HepG2 (cell line): ENCODE results near the gene TRAPPC10. TPM values are rescaled to one million over a fixed set of nuclear protein-coding genes. Genes with fewer than 3 reads are reported as not detected.

Experiments used
- ATRX ChIP-seq: sonication (generic); formaldehyde crosslinking; IDR thresholded peaks from 2 replicates; pipeline ENCODE4 v1.4.0; 2020; ENCODE audit warnings: missing genetic modification reagents, borderline replicate concordance
- KDM5B ChIP-seq: sonication (generic); formaldehyde crosslinking; IDR thresholded peaks from 2 replicates; pipeline ENCODE4 v1.4.0; 2020; ENCODE audit warnings: missing genetic modification reagents, mild to moderate bottlenecking, borderline replicate concordance
- MAFF ChIP-seq: IDR thresholded peaks from 2 replicates; pipeline ENCODE4 v1.6.1; 2011; ENCODE audit warnings: low read depth, low read length, improper control_type of control experiment
- MAFK ChIP-seq, 2 experiments: IDR thresholded peaks in 1 of 2; conservative IDR thresholded peaks in 1 of 2; 2 replicates each; pipeline ENCODE4 v1.6.1; 2011; ENCODE audit warnings: improper control_type of control experiment in 2 of 2, low read length in 2 of 2
- MED1 ChIP-seq: sonication (generic); formaldehyde crosslinking; IDR thresholded peaks from 2 replicates; pipeline ENCODE4 v1.4.0; 2020; ENCODE audit warnings: missing genetic modification reagents
- MIER2 ChIP-seq: IDR thresholded peaks from 2 replicates; pipeline ENCODE4 v1.6.1; 2016; ENCODE audit warnings: missing biosample characterization, missing genetic modification reagents
- NR1H2 ChIP-seq: sonication (generic); formaldehyde crosslinking; IDR thresholded peaks from 2 replicates; pipeline ENCODE4 v1.8.1; 2022; ENCODE audit warnings: low read depth, missing genetic modification reagents, borderline replicate concordance
- SMARCE1 ChIP-seq: fragments of 450-650 bp; IDR thresholded peaks from 2 replicates; pipeline ENCODE4 v1.6.1; 2017; ENCODE audit warnings: borderline replicate concordance
- SMYD3 ChIP-seq: sonication (generic); formaldehyde crosslinking; IDR thresholded peaks from 2 replicates; pipeline ENCODE4 v1.8.1; 2023; ENCODE audit warnings: mild to moderate bottlenecking, missing genetic modification reagents
- TCF7L2 ChIP-seq: IDR thresholded peaks from 2 replicates; pipeline ENCODE4 v1.6.1; 2011; ENCODE audit warnings: mild to moderate bottlenecking, low read depth, low read length, moderate library complexity
- YEATS4 ChIP-seq: sonication (generic); formaldehyde crosslinking; IDR thresholded peaks from 2 replicates; pipeline ENCODE4 v1.4.0; 2020; ENCODE audit warnings: missing genetic modification reagents, borderline replicate concordance
- ZFP41 ChIP-seq: sonication (generic); formaldehyde crosslinking; IDR thresholded peaks from 2 replicates; pipeline ENCODE4 v1.4.0; 2020; ENCODE audit warnings: mild to moderate bottlenecking, missing genetic modification reagents, borderline replicate concordance
- ZNF33A ChIP-seq: sonication (generic); formaldehyde crosslinking; IDR thresholded peaks from 2 replicates; pipeline ENCODE4 v1.5.1; 2020; ENCODE audit warnings: missing genetic modification reagents, mild to moderate bottlenecking, moderate library complexity, borderline replicate concordance
- ZNF549 ChIP-seq: sonication (generic); formaldehyde crosslinking; IDR thresholded peaks from 2 replicates; pipeline ENCODE4 v1.5.0; 2020; ENCODE audit warnings: missing genetic modification reagents
- ZNF879 ChIP-seq: sonication (generic); formaldehyde crosslinking; IDR thresholded peaks from 2 replicates; pipeline ENCODE4 v1.8.1; 2023; ENCODE audit warnings: missing genetic modification reagents
- ZNF883 ChIP-seq: sonication (generic); formaldehyde crosslinking; IDR thresholded peaks from 2 replicates; pipeline ENCODE4 v1.5.1; 2020; ENCODE audit warnings: mild to moderate bottlenecking, missing genetic modification reagents; ENCODE audit errors: not compliant biosample characterization
- ZSCAN29 ChIP-seq: sonication (generic); formaldehyde crosslinking; conservative IDR thresholded peaks from 2 replicates; pipeline ENCODE4 v1.4.0; 2020; ENCODE audit warnings: mild to moderate bottlenecking, missing genetic modification reagents
- polyA plus RNA-seq, 8 experiments: library from polyadenylated mRNA; depleted of rRNA in 3 of 8; stranded (reverse) in 7 of 8; unstranded in 1 of 8; fragments of >200 nt; fragmentation: Illumina TruSeq in 4 of 8; extraction: Trizol in 4 of 8; gene quantifications; 2 replicates each; pipeline versions ENCODE4 v1.2.1 to v1.2.3, GENCODE V29; 2011 to 2016; ENCODE audit warnings: low read depth in 4 of 8, missing spikeins in 1 of 8, mixed read lengths in 1 of 8; ENCODE audit not compliant: insufficient read depth in 1 of 8
- total RNA-seq, 5 experiments: library from RNA; depleted of rRNA; stranded (reverse); fragments of >200 nt; fragmentation: Illumina TruSeq; extraction: Trizol; gene quantifications; 2 replicates each; pipeline ENCODE4 v1.2.3, GENCODE V29; 2016; ENCODE audit warnings: low read depth in 1 of 5
- TF ChIP-seq, protein P1 (sequence below): sonication (generic); formaldehyde crosslinking; IDR thresholded peaks from 2 replicates; pipeline ENCODE4 v1.4.0; 2020; ENCODE audit warnings: missing genetic modification reagents
- TF ChIP-seq, protein P2 (sequence below): sonication (generic); formaldehyde crosslinking; IDR thresholded peaks from 2 replicates; pipeline ENCODE4 v1.9.0; 2021; ENCODE audit warnings: missing genetic modification reagents, mild to moderate bottlenecking, borderline replicate concordance
- TF ChIP-seq, protein P3 (sequence below): sonication (generic); formaldehyde crosslinking; IDR thresholded peaks from 2 replicates; pipeline ENCODE4 v1.5.0; 2020; ENCODE audit warnings: missing genetic modification reagents
- TF ChIP-seq, protein P4 (sequence below): sonication (generic); formaldehyde crosslinking; IDR thresholded peaks from 2 replicates; pipeline ENCODE4 v1.5.1; 2020; ENCODE audit warnings: mild to moderate bottlenecking, missing genetic modification reagents, moderate library complexity
- TF ChIP-seq, protein P5 (sequence below): sonication (generic); formaldehyde crosslinking; IDR thresholded peaks from 2 replicates; pipeline ENCODE4 v1.8.0; 2022; ENCODE audit warnings: missing genetic modification reagents, mild to moderate bottlenecking, borderline replicate concordance

TRAPPC10 gene
- total and polyA plus RNA-seq, 2 of the 13 experiments (the other 11 are each of a cell fraction or from before 2014, with no cell fraction given): 10.6 to 16.5 TPM

DNA sequence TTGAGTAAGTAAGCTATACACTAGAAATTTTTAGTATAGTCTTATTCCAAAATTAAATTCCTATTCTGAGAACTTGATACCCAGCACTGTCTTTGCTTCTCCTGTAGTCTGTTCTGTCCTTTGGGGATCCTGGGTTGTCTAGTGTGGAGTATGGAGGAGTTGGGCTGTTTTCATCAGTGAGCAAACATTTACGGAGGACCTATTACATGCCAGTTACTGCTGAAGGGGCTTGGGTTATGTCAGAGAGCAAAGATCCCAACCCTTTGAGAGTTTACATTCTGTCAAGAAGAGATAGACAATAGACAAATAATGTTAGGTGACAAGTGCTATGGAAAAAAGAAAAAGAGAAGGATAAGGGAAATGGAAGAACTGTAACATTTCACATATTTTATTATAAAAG, 9.0 kb downstream of the TRAPPC10 start (continued):
- TF ChIP-seq, protein P1, sequence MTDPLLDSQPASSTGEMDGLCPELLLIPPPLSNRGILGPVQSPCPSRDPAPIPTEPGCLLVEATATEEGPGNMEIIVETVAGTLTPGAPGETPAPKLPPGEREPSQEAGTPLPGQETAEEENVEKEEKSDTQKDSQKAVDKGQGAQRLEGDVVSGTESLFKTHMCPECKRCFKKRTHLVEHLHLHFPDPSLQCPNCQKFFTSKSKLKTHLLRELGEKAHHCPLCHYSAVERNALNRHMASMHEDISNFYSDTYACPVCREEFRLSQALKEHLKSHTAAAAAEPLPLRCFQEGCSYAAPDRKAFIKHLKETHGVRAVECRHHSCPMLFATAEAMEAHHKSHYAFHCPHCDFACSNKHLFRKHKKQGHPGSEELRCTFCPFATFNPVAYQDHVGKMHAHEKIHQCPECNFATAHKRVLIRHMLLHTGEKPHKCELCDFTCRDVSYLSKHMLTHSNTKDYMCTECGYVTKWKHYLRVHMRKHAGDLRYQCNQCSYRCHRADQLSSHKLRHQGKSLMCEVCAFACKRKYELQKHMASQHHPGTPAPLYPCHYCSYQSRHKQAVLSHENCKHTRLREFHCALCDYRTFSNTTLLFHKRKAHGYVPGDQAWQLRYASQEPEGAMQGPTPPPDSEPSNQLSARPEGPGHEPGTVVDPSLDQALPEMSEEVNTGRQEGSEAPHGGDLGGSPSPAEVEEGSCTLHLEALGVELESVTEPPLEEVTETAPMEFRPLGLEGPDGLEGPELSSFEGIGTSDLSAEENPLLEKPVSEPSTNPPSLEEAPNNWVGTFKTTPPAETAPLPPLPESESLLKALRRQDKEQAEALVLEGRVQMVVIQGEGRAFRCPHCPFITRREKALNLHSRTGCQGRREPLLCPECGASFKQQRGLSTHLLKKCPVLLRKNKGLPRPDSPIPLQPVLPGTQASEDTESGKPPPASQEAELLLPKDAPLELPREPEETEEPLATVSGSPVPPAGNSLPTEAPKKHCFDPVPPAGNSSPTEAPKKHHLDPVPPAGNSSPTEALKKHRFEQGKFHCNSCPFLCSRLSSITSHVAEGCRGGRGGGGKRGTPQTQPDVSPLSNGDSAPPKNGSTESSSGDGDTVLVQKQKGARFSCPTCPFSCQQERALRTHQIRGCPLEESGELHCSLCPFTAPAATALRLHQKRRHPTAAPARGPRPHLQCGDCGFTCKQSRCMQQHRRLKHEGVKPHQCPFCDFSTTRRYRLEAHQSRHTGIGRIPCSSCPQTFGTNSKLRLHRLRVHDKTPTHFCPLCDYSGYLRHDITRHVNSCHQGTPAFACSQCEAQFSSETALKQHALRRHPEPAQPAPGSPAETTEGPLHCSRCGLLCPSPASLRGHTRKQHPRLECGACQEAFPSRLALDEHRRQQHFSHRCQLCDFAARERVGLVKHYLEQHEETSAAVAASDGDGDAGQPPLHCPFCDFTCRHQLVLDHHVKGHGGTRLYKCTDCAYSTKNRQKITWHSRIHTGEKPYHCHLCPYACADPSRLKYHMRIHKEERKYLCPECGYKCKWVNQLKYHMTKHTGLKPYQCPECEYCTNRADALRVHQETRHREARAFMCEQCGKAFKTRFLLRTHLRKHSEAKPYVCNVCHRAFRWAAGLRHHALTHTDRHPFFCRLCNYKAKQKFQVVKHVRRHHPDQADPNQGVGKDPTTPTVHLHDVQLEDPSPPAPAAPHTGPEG (CRISPR knock-in tag): no peak
- TF ChIP-seq KDM5B (CRISPR knock-in tag): no peak
- no peak for TF ChIP-seq ZNF33A (CRISPR knock-in tag)
- TF ChIP-seq SMARCE1: no peak
- no peak for TF ChIP-seq MAFF
- TF ChIP-seq, protein P2, sequence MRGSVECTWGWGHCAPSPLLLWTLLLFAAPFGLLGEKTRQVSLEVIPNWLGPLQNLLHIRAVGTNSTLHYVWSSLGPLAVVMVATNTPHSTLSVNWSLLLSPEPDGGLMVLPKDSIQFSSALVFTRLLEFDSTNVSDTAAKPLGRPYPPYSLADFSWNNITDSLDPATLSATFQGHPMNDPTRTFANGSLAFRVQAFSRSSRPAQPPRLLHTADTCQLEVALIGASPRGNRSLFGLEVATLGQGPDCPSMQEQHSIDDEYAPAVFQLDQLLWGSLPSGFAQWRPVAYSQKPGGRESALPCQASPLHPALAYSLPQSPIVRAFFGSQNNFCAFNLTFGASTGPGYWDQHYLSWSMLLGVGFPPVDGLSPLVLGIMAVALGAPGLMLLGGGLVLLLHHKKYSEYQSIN (CRISPR knock-in tag): no peak
- TF ChIP-seq, protein P3, sequence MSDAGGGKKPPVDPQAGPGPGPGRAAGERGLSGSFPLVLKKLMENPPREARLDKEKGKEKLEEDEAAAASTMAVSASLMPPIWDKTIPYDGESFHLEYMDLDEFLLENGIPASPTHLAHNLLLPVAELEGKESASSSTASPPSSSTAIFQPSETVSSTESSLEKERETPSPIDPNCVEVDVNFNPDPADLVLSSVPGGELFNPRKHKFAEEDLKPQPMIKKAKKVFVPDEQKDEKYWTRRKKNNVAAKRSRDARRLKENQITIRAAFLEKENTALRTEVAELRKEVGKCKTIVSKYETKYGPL (CRISPR knock-in tag): no peak
- no peak for TF ChIP-seq TCF7L2
- TF ChIP-seq MIER2: no peak
- TF ChIP-seq, protein P4, sequence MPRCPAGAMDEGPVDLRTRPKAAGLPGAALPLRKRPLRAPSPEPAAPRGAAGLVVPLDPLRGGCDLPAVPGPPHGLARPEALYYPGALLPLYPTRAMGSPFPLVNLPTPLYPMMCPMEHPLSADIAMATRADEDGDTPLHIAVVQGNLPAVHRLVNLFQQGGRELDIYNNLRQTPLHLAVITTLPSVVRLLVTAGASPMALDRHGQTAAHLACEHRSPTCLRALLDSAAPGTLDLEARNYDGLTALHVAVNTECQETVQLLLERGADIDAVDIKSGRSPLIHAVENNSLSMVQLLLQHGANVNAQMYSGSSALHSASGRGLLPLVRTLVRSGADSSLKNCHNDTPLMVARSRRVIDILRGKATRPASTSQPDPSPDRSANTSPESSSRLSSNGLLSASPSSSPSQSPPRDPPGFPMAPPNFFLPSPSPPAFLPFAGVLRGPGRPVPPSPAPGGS (CRISPR knock-in tag): no peak
- no peak for TF ChIP-seq ZSCAN29 (CRISPR knock-in tag)
- no peak for TF ChIP-seq ATRX (CRISPR knock-in tag)
- no peak for TF ChIP-seq ZNF879 (CRISPR knock-in tag)
- TF ChIP-seq MAFK (conservative IDR thresholded peaks at IDR 0.05 in 1 of 2, IDR thresholded peaks at IDR 0.05 in 1 of 2; ENCODE audit: low read length in 2 of 2): no peak
- no peak for TF ChIP-seq ZNF883 (CRISPR knock-in tag)
- no peak for TF ChIP-seq YEATS4
- no peak for TF ChIP-seq SMYD3
- TF ChIP-seq, protein P5, sequence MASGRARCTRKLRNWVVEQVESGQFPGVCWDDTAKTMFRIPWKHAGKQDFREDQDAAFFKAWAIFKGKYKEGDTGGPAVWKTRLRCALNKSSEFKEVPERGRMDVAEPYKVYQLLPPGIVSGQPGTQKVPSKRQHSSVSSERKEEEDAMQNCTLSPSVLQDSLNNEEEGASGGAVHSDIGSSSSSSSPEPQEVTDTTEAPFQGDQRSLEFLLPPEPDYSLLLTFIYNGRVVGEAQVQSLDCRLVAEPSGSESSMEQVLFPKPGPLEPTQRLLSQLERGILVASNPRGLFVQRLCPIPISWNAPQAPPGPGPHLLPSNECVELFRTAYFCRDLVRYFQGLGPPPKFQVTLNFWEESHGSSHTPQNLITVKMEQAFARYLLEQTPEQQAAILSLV (CRISPR knock-in tag): no peak
- no peak for TF ChIP-seq ZFP41 (CRISPR knock-in tag)
- peak; percentile 44; the same call in 1 of the 2 replicates for TF ChIP-seq MED1 (CRISPR knock-in tag)
- no peak for TF ChIP-seq NR1H2 (CRISPR knock-in tag)
- TF ChIP-seq ZNF549: no peak
